ENCODE measurements around the gene KRT20. TPM values are rescaled to one million over a fixed set of nuclear protein-coding genes. Genes with fewer than 3 reads are reported as not detected.
A peak's percentile ranks its signal among the peaks of the same experiment; 100 is the strongest.

KRT20 gene
- total and polyA plus RNA-seq, 9 of the 15 experiments (the other 6 are each of a cell fraction or from before 2014, with no cell fraction given): 0.44 TPM; not detected in 8

- TF ChIP-seq CBFB (CRISPR knock-in tag; IDR thresholded peaks at IDR 0.05) (no peak), ZNF318 (IDR thresholded peaks at IDR 0.05; ENCODE audit: borderline replicate concordance in 1 of 2, low read depth in 1 of 2) (peak in 1 of 2 experiments; percentile 92; a peak in 2 of 4 replicates), TEAD2 (tag; IDR thresholded peaks at IDR 0.05) (no peak), JUND (IDR thresholded peaks at IDR 0.05; ENCODE audit: borderline replicate concordance, low read depth, low read length) (peak; percentile 88), JUND (tag; IDR thresholded peaks at IDR 0.05; ENCODE audit: borderline replicate concordance, low read depth, low read length) (peak; percentile 81; the same call in 2 of the 3 replicates), TEAD4 (IDR thresholded peaks at IDR 0.05; ENCODE audit: low read length) (peak; percentile 98), TEAD4 (CRISPR knock-in tag; IDR thresholded peaks at IDR 0.05; ENCODE audit: borderline replicate concordance) (no peak), KLF10 (CRISPR knock-in tag; IDR thresholded peaks at IDR 0.05) (no peak), EWSR1 (IDR thresholded peaks at IDR 0.05; ENCODE audit: borderline replicate concordance, low read depth, partially characterized antibody) (no peak), SMARCB1 (IDR thresholded peaks at IDR 0.05; ENCODE audit: insufficient read length, low read depth) (peak; percentile 92), NKRF (IDR thresholded peaks at IDR 0.05; ENCODE audit: borderline replicate concordance) (no peak), CTCF (IDR thresholded peaks at IDR 0.05 in 2 of 3, conservative IDR thresholded peaks at IDR 0.05 in 1 of 3; ENCODE audit: insufficient read depth in 2 of 3, low read depth in 1 of 3, low read length in 3 of 3) (peak in 1 of 3 experiments; percentile 18; a peak in 2 of 6 replicates), ZNF134 (CRISPR knock-in tag; conservative IDR thresholded peaks at IDR 0.05) (no peak), CXXC5 (CRISPR knock-in tag; IDR thresholded peaks at IDR 0.05) (peak; percentile 86)
These were observed 57.1 kb downstream of the KRT20 start (continued) for GRCh38 chr17:40827746-40828453.
